Kidney epithelial cell (primary cell): ENCODE measurements around the gene LGALS7. TPM values are rescaled to one million over a fixed set of nuclear protein-coding genes. Genes with fewer than 3 reads are reported as not detected.

Experiments used
- DNase-seq: peaks from one replicate; pipeline ENCODE4 v3.0.0-alpha.2; 2010; ENCODE audit warnings: low read depth
- H3K27me3 ChIP-seq: 2 replicates; pipeline ENCODE4 v1.6.0; 2011; ENCODE audit warnings: low read length; ENCODE audit not compliant: control insufficient read depth, insufficient read depth
- H3K36me3 ChIP-seq: 2 replicates; pipeline ENCODE4 v1.5.1; 2011; ENCODE audit warnings: low read length; ENCODE audit not compliant: control insufficient read depth, insufficient read depth
- H3K4me3 ChIP-seq: 2 replicates; pipeline ENCODE4 v1.5.1; 2011; ENCODE audit warnings: low read depth, mild to moderate bottlenecking, control low read depth, low read length
- CTCF ChIP-seq: IDR thresholded peaks from 2 replicates; pipeline ENCODE4 v1.5.1; 2011; ENCODE audit warnings: mild to moderate bottlenecking, moderate library complexity, low read length, control low read depth, inconsistent platforms; ENCODE audit not compliant: insufficient read depth, poor library complexity, severe bottlenecking
- total RNA-seq: library from RNA; depleted of rRNA; stranded (reverse); fragments of >200 nt; gene quantifications from 2 replicates; pipeline ENCODE4 v1.2.3, GENCODE V29; 2015

LGALS7 gene
- total RNA-seq, 1 donor from 2014 or later: not detected

- no peaks in the 10 kb centered on the region for H3K27me3 ChIP-seq
- H3K36me3 ChIP-seq: peaks cover 16% of the 10 kb centered on the region
- H3K4me3 ChIP-seq: no peak overlapping the region
- DNase-seq: no peak
- no peak for TF ChIP-seq CTCF
Measured at GRCh38 chr19:38721979-38722773, 51.1 kb downstream of the LGALS7 start.

- H3K4me3 ChIP-seq: no peak overlapping the region
- TF ChIP-seq CTCF: no peak
- H3K36me3 ChIP-seq: peaks cover 15% of the 10 kb centered on the region
- no peak for DNase-seq
- no peaks in the 10 kb centered on the region for H3K27me3 ChIP-seq
Measured at GRCh38 chr19:38721496-38721895, 51.8 kb downstream of the LGALS7 start.

Other genes with a start within 250 kb of the LGALS7 start
- 1.3 and 4.7 TPM in 2 replicates for gene MAP4K1, start 155.6 kb downstream of the LGALS7 start, total RNA-seq
- 644 and 653 TPM in 2 replicates for gene EIF3K, start 154.3 kb downstream of the LGALS7 start, total RNA-seq
- 821 and 971 TPM in 2 replicates for gene ACTN4, start 125.9 kb downstream of the LGALS7 start, total RNA-seq
- gene CAPN12, start 29.0 kb downstream of the LGALS7 start, total RNA-seq: 0.68 and 1.3 TPM in 2 replicates
- gene LGALS7B, start 15.7 kb upstream of the LGALS7 start, total RNA-seq: not detected in 2 replicates
- gene LGALS4, start 39.4 kb upstream of the LGALS7 start, total RNA-seq: not detected in 2 replicates
- gene ECH1, start 58.3 kb upstream of the LGALS7 start, total RNA-seq: 48.1 and 49.8 TPM in 2 replicates
- 192 and 200 TPM in 2 replicates for gene HNRNPL, start 76.5 kb upstream of the LGALS7 start, total RNA-seq
- gene RINL, start 104.8 kb upstream of the LGALS7 start, total RNA-seq: 21.0 and 21.6 TPM in 2 replicates
- 38.9 and 65.5 TPM in 2 replicates for gene SIRT2, start 126.1 kb upstream of the LGALS7 start, total RNA-seq
- 39.0 and 41.7 TPM in 2 replicates for gene NFKBIB, start 126.5 kb upstream of the LGALS7 start, total RNA-seq
- gene CCER2, start 138.7 kb upstream of the LGALS7 start, total RNA-seq: 0.42 TPM in 1 of 2 replicates, not detected in the other
- gene SARS2, start 157.2 kb upstream of the LGALS7 start, total RNA-seq: 40.5 and 55.2 TPM in 2 replicates
- gene MRPS12, start 157.4 kb upstream of the LGALS7 start, total RNA-seq: 53.8 and 67.1 TPM in 2 replicates
- 17.9 and 20.1 TPM in 2 replicates for gene FBXO17, start 202.2 kb upstream of the LGALS7 start, total RNA-seq